SH-SY5Y (cell line): ENCODE results near the gene LDAH.

Experiments used
- GATA2 ChIP-seq: IDR thresholded peaks from 2 replicates; pipeline ENCODE4 v1.6.1; 2011; ENCODE audit warnings: mild to moderate bottlenecking, low read depth, low read length
- GATA3 ChIP-seq: IDR thresholded peaks from 2 replicates; pipeline ENCODE4 v1.6.1; 2011; ENCODE audit warnings: low read depth, mild to moderate bottlenecking, low read length, moderate library complexity

DNA sequence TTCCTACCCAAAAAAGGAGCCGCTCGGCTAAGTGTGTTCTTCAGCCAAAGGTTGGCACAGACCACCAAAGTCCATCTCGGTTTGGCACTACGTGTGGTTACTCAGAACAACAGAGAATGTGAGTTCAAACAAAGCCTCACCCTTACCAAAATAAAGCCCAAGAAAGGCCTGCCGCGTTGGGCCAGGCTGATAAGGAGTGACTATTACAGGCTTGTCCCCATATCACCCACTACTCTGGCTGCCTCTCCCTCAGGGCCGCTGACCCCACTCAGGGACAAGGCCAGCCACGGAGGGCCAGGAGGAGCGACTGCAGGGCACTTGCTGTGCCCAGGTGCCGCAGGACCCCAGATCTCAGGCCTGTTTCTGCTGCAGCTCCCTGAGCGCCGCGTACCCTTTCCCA is 185.8 kb downstream of the LDAH start:
- TF ChIP-seq GATA2 (no peak), GATA3 (no peak)
